ENCODE results near the gene TNS3. TPM values are rescaled to one million over a fixed set of nuclear protein-coding genes. Genes with fewer than 3 reads are reported as not detected.
A peak's percentile ranks its signal among the peaks of the same experiment; 100 is the strongest.

TNS3 gene
- total RNA-seq, 1 donor from 2014 or later: 120 TPM

DNA sequence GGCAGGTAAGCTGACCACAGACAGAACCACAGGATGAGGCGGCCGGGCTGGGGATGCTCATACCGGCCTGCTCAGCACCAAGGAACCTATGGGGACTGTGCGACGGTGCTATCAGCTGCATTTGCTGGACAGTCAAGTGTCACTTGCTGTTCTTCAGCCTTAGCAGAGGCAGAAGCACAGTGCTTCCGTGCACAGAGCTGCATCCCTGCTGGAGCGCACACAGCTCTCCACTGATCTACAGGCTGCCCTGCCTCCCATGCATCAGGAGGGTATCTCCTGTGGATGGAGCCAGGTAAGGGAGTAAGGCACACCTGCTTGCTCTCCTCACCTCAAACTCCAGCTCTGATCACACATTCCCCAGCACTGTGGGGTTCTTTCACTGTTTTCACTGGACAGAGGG, 97.5 kb downstream of the TNS3 start:
- no peak overlapping the region for H3K4me3 Mint-ChIP-seq (ENCODE audit: low read depth)
- peak overlapping the region; percentile 49 for H3K27ac Mint-ChIP-seq
- peaks cover 81% of the 10 kb centered on the region for H3K4me1 Mint-ChIP-seq (ENCODE audit: low read depth)
- no peaks in the 10 kb centered on the region for H3K27me3 Mint-ChIP-seq
- peaks cover 3% of the 10 kb centered on the region for H3K36me3 Mint-ChIP-seq (ENCODE audit: insufficient read depth)
- TF ChIP-seq, protein P1, sequence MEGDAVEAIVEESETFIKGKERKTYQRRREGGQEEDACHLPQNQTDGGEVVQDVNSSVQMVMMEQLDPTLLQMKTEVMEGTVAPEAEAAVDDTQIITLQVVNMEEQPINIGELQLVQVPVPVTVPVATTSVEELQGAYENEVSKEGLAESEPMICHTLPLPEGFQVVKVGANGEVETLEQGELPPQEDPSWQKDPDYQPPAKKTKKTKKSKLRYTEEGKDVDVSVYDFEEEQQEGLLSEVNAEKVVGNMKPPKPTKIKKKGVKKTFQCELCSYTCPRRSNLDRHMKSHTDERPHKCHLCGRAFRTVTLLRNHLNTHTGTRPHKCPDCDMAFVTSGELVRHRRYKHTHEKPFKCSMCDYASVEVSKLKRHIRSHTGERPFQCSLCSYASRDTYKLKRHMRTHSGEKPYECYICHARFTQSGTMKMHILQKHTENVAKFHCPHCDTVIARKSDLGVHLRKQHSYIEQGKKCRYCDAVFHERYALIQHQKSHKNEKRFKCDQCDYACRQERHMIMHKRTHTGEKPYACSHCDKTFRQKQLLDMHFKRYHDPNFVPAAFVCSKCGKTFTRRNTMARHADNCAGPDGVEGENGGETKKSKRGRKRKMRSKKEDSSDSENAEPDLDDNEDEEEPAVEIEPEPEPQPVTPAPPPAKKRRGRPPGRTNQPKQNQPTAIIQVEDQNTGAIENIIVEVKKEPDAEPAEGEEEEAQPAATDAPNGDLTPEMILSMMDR (IDR thresholded peaks at IDR 0.05; ENCODE audit: unreplicated experiment): no peak
- no peak for DNase-seq (ENCODE audit: low spot score, unreplicated experiment)
- no peaks in the 10 kb centered on the region for H3K9me3 Mint-ChIP-seq (ENCODE audit: low read depth)

DNA sequence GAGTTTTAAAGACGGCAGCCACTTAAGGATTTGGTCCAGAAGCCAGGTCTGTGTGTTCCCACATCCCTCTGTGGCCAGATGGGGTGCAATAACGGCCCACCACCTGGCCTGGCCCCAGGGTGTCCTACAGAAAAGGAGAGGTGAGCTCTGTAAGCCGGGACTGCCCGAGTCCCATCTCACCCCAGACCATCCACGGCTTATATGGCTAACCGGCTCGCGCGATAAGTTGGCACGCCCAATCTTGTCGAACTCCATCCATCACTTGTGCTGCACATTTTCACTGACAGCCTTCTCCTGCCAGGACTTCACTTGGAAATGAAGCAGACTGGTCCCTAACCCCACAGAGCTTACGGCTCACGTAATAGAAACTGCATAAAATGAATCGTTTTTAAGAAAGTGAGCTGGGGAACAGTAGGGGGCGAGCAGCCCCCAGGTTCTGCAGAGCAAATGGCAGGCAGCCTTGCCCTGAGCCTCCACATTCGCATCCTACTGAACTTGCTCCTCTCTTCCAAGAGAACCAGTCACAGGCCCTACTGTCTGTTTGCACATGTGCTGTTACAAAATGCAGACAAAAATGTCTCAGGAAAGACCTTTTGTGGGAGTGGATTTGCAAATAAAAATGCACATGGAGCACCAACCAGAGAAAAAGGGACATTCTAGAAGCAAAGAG, 98.2 kb downstream of the TNS3 start:
- Mint-ChIP-seq H3K4me3 (ENCODE audit: low read depth) (no peak overlapping the region), H3K27ac (no peak overlapping the region), H3K4me1 (ENCODE audit: low read depth) (peaks cover 77% of the 10 kb centered on the region), H3K36me3 (ENCODE audit: insufficient read depth) (peaks cover 3% of the 10 kb centered on the region), H3K9me3 (ENCODE audit: low read depth) (no peaks in the 10 kb centered on the region), H3K27me3 (no peaks in the 10 kb centered on the region)
- DNase-seq (ENCODE audit: low spot score, unreplicated experiment): no peak
- TF ChIP-seq, protein P1 (IDR thresholded peaks at IDR 0.05; ENCODE audit: unreplicated experiment): peak; percentile 26

DNA sequence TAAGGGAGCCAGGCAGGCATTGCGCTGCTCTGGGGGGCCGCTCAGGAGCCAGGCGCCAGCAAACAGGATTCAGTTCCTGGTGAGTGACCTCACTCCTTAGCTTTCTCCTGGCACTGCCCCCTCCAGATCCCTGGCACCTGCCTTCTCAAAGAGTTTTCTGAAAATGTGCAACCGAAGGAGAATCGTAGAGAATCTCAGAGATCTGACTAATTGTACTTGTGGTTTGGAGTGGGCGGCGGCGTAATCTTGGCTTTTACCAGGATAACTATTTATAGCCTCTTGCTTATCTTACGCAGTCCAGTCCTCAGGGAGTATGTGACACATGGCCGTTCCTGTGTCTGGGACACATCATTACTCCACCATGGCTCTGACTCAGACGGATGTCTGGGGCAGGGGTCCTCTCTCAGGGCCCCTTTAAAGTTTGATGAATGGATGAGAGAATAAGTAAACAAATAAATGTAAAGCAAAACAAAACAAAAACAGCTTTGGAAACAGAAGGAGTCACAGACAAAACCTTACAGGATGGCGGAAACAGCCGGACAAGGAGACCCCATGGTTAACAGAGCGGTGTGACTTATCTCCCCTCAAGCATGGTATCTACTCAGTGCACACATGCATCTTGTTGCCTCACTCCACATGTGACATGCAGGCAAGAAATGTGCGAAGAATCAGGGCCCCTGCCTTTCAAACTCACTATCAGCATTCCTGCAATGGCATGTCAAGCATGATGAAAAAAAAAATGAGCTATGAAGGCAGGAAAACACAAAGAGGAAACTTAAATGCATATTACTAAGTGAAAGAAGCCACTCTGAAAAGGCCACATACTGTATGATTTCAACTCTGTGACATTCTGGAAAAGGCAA, 99.7 kb downstream of the TNS3 start:
- H3K9me3 Mint-ChIP-seq (ENCODE audit: low read depth): no peaks in the 10 kb centered on the region
- no peak for DNase-seq (ENCODE audit: low spot score, unreplicated experiment)
- H3K36me3 Mint-ChIP-seq (ENCODE audit: insufficient read depth): peaks cover 3% of the 10 kb centered on the region
- peaks cover 70% of the 10 kb centered on the region for H3K4me1 Mint-ChIP-seq (ENCODE audit: low read depth)
- H3K4me3 Mint-ChIP-seq (ENCODE audit: low read depth): no peak overlapping the region
- H3K27ac Mint-ChIP-seq: peak overlapping the region; percentile 22
- H3K27me3 Mint-ChIP-seq: no peaks in the 10 kb centered on the region
- TF ChIP-seq, protein P1 (IDR thresholded peaks at IDR 0.05; ENCODE audit: unreplicated experiment): no peak

DNA sequence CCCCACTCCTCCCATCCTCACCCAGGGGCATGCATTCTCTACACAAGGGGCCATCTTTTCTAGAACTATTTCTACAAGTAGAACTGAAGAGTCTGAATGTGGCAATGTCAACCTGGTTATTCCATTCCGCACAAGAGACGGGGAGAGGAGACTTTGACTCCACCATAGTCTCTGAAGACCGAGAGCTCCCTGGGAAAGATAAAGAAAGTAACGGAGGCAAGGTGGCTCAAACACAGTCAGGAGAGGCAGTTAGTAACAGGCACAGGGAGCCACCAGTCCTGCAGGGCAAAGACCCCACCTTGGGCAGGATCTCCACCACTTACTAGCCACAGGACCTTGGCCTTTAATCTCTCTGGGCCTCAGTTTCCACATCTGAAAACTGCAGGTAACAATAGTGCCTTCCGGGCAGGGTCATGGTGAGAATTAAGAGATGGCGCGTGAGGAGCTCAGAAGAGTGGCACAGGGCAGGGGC, 100.3 kb downstream of the TNS3 start:
- Mint-ChIP-seq H3K4me3 (ENCODE audit: low read depth) (no peak overlapping the region), H3K36me3 (ENCODE audit: insufficient read depth) (peaks cover 3% of the 10 kb centered on the region), H3K27me3 (no peaks in the 10 kb centered on the region), H3K9me3 (ENCODE audit: low read depth) (no peaks in the 10 kb centered on the region), H3K27ac (peak overlapping the region; percentile 70), H3K4me1 (ENCODE audit: low read depth) (peaks cover 68% of the 10 kb centered on the region)
- no peak for DNase-seq (ENCODE audit: low spot score, unreplicated experiment)
- TF ChIP-seq, protein P1 (IDR thresholded peaks at IDR 0.05; ENCODE audit: unreplicated experiment): no peak

All from progenitor cell of endocrine pancreas (in vitro differentiated cells).